ENCODE results near the gene NDUFA1.
A peak's percentile ranks its signal among the peaks of the same experiment; 100 is the strongest.
"Not testable (repeated sequence)": the region's sequence is repeated elsewhere in the genome, so short reads cannot be mapped to it uniquely, and the experiment has no call there.

The NDUFA1 gene

DNA sequence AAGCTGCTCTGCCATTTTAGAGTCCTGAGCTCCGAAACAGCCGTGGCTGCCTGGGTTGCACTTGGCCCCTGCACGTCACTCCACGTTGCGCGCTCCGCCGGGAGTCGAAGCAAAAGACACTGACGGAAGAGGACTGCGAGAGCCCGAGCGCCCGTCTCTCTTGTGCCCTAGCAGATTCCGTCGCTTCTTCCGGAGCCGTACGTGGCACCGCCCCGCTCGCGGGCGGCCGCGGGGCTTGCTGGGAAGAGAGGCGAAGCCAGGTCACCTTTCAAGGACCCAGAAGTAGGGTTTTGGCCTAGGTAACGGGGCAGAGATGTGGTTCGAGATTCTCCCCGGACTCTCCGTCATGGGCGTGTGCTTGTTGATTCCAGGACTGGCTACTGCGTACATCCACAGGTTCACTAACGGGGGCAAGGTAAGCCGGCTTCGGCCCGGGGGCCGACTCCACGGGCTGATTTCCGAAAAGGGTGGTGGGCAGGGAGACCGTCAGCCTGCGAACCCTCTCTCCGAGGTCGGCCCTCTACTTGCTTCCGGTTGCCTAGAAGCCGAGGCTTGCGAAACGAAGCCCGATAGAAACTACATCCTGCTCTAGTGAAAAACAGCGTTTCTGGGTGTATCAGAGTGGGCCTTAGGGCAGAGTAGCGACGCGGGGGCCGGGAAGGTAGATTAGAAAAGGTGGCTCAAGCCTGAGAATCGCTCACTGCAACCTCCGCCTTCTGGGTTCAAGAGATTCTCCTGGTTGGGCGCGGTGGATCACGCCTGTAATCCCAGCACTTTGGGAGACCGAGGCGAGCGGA lies at the start of gene NDUFA1, which contains the start of gene RNF113A:
Gene NDUFA1, plus strand, starts transcription at position 234 of the 797 bp plus-strand sequence. Its CDS starts 80 bp downstream, at position 314.
Gene RNF113A, minus strand, starts transcription at position 135 of the 797 bp plus-strand sequence. Its CDS starts 120 bp downstream, at position 15.
- peak within 1 kb of the TSS; percentile 97 for H3K27ac ChIP-seq (ENCODE audit: low read length)
- H3K36me3 ChIP-seq (ENCODE audit: control insufficient read depth in 1 of 2, insufficient read depth in 2 of 2, low read length in 2 of 2) = no peaks in the 10 kb centered on the region
- peak within 1 kb of the TSS; percentile 69 to 93 for H3K4me3 ChIP-seq (ENCODE audit: low read depth in 1 of 2, low read length in 2 of 2)
- H3K27me3 ChIP-seq (ENCODE audit: low read depth, low read length) = no peaks in the 10 kb centered on the region
- peaks cover 0 to 8% of the 10 kb centered on the region in 2 donors for H3K4me1 ChIP-seq (ENCODE audit: control insufficient read depth in 1 of 2, insufficient read depth in 2 of 2, low read length in 2 of 2)
- H3K9me3 ChIP-seq (ENCODE audit: control insufficient read depth in 1 of 2, low read length in 2 of 2) = no peaks in the 10 kb centered on the region

DNA sequence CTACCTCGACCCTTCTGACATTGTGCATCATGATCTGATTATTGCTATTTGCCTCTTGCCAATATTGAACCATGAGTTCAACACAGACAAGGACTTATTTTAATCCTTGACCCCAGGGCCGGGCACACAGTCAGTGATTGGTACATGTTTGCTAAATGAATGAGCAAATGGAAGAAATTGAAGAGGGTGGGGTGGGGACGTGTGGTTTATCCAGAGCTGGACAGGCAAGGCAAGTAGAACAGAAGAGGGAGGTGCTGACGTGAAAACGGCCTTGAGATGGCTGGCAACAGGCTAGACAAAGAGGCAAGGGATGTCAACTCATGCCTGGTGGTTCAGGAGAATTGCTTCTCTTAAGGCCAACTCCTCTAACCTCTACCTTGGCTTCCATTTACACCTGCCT lies 47.4 kb upstream of the NDUFA1 start:
- not testable (repeated sequence) for H3K36me3 ChIP-seq (ENCODE audit: control insufficient read depth in 1 of 2, insufficient read depth in 2 of 2, low read length in 2 of 2)

DNA sequence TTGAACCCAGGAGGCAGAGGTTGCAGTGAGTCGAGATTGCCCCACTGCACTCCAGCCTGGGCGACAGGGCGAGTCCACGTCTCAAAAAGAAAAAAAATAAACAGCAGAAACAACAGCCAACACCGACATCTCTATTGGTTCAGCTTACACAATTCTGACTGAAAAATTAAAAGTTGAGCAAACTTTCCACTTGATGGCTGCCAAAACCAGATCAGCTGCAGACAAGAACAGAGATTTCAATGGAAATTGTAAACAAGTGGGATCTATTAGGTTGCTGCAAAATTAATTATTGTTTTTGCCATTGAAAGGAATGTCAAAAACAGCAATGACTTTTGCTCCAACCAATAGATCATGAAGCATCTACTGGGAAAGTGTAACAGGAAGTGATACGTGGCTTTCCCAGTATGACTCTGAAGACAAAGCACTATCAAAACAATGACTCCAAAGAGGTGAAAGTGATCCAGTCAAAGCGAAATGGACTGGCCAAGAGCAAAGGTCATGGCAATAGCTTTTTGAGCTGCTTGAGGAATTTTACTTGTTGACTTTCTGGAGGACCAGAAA lies 45.2 kb upstream of the NDUFA1 start:
- Histone ChIP-seq H3K9me3 (ENCODE audit: control insufficient read depth in 1 of 2, low read length in 2 of 2) (no peaks in the 10 kb centered on the region), H3K4me3 (ENCODE audit: low read depth in 1 of 2, low read length in 2 of 2) (no peak overlapping the region), H3K4me1 (ENCODE audit: control insufficient read depth in 1 of 2, insufficient read depth in 2 of 2, low read length in 2 of 2) (no peaks in the 10 kb centered on the region), H3K27me3 (ENCODE audit: low read depth, low read length) (no peaks in the 10 kb centered on the region), H3K27ac (ENCODE audit: low read length) (no peak overlapping the region), H3K36me3 (ENCODE audit: control insufficient read depth in 1 of 2, insufficient read depth in 2 of 2, low read length in 2 of 2) (no peaks in the 10 kb centered on the region)

More for the DNA sequence above, 47.4 kb upstream of the NDUFA1 start:
- not testable (repeated sequence) for H3K27ac ChIP-seq (ENCODE audit: low read length); H3K4me3 ChIP-seq (ENCODE audit: low read depth in 1 of 2, low read length in 2 of 2); H3K27me3 ChIP-seq (ENCODE audit: low read depth, low read length); H3K4me1 ChIP-seq (ENCODE audit: control insufficient read depth in 1 of 2, insufficient read depth in 2 of 2, low read length in 2 of 2); H3K9me3 ChIP-seq (ENCODE audit: control insufficient read depth in 1 of 2, low read length in 2 of 2)

DNA sequence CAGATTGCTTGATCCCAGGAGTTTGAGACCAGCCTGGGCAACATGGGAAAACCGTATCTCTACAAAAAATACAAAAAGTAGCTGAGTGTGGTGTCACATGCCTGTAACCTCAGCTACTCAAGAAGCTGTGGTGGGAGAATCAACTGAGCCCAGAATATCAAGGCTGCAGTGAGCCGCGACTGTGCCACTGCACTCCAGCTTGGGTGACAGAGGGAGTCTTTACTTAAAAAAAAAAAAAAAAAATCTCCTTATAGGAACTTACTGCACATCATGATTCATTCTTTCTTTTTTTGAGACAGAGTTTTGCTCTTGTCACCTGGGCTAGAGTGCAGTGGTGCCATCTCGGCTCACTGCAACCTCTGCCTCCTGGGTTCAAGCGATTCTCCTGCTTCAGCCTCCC lies 43.2 kb upstream of the NDUFA1 start:
- no peaks in the 10 kb centered on the region for H3K36me3 ChIP-seq (ENCODE audit: control insufficient read depth in 1 of 2, insufficient read depth in 2 of 2, low read length in 2 of 2)
- H3K27me3 ChIP-seq (ENCODE audit: low read depth, low read length) = no peaks in the 10 kb centered on the region
- H3K4me3 ChIP-seq (ENCODE audit: low read depth in 1 of 2, low read length in 2 of 2) = no peak overlapping the region
- H3K27ac ChIP-seq (ENCODE audit: low read length) = no peak overlapping the region
- H3K4me1 ChIP-seq (ENCODE audit: control insufficient read depth in 1 of 2, insufficient read depth in 2 of 2, low read length in 2 of 2) = no peaks in the 10 kb centered on the region
- no peaks in the 10 kb centered on the region for H3K9me3 ChIP-seq (ENCODE audit: control insufficient read depth in 1 of 2, low read length in 2 of 2)

DNA sequence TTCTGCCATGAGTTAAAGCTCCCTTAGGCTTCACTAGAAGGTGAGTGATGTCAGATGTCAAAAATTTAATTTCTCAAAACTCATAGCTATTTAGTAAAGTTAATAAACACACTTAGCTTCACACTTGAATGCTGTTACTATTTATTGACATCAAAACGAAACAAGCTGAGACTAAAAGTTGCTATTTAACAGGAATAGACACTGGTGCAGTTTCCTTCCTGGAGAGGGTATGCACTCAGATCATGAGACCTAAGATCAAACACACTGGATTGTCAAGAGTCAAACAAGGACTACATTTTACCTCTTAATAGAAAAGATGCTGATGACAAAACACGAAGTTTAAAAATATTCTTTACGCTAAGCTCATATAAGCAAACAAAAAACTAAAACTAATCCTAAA lies 37.7 kb upstream of the NDUFA1 start:
- Histone ChIP-seq H3K27me3 (ENCODE audit: low read depth, low read length) (no peaks in the 10 kb centered on the region), H3K4me1 (ENCODE audit: control insufficient read depth in 1 of 2, insufficient read depth in 2 of 2, low read length in 2 of 2) (no peaks in the 10 kb centered on the region), H3K36me3 (ENCODE audit: control insufficient read depth in 1 of 2, insufficient read depth in 2 of 2, low read length in 2 of 2) (peaks cover 9 to 23% of the 10 kb centered on the region in 2 donors), H3K9me3 (ENCODE audit: control insufficient read depth in 1 of 2, low read length in 2 of 2) (no peaks in the 10 kb centered on the region), H3K4me3 (ENCODE audit: low read depth in 1 of 2, low read length in 2 of 2) (no peak overlapping the region), H3K27ac (ENCODE audit: low read length) (no peak overlapping the region)

DNA sequence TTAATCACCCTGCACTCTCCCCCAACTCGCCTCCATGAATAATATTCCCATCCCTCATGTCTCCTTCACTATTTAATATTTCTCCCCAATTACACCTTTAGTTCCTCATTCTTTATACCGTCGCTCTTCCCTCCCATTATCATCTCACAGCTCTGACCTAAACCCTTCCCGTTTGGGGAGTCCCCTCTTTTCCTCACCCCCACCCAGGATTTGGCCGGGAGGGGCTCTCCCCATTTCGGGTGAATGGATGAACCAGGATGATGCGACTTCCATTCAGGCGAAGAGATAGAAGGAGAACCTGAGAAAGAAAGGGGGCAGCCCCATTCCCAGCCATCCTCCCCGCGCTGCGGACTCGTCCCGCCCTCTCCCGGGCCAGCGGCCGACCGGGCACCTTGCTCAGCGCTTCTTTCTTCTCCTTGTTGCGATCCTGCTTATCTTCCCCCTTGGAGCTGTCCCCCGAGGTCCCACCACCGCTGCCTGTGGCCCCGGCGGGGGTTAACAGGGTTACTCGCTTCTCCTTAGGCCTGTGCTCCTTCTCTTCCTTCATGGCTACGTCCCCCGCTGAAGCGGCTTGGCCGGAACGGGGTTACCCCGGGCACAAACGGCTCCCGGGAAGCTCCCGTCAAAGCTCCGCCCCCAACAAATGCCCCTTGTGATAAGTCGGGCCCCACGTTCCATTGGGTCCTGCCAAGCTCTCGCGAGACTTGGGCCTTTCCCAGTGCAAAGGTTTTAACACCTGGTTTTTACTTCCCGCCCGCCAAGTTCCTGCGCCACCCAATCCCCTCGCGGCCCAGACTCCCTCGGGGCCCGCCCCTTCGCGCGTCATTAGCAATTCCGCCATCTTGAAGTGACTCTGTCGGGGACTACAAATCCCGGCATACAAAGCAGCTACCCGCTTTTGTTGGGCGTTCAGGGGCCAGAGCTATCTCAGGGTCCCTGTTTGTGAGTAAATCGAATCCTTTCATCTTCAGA lies 19.0 kb upstream of the NDUFA1 start, which contains the start of gene UPF3B:
Gene UPF3B, minus strand, starts transcription at position 582 of the 972 bp plus-strand sequence. Its CDS starts 35 bp downstream, at position 547.
- Histone ChIP-seq H3K9me3 (ENCODE audit: control insufficient read depth in 1 of 2, low read length in 2 of 2) (no peaks in the 10 kb centered on the region), H3K27ac (ENCODE audit: low read length) (peak within 1 kb of the TSS; percentile 79)

DNA sequence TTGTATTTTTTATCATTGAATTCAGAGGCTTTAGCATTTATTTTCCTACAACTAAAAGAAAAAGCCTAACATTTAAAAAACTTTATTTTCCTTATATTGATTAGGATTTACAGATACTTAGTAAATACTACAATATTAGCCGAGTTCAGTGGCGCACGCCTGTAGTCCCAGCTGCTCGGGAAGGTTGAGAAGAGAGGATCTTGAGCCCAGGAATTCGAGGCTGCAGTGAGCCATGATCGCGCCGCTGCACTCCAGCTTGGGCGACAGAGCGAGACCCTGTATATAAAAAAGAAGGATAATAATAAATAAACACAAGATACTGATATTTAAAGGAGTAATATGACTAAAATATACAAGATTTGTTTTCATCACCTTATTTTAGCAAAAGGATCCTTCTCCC lies 18.2 kb upstream of the NDUFA1 start:
- H3K36me3 ChIP-seq (ENCODE audit: control insufficient read depth in 1 of 2, insufficient read depth in 2 of 2, low read length in 2 of 2) = no peaks in the 10 kb centered on the region
- no peaks in the 10 kb centered on the region for H3K27me3 ChIP-seq (ENCODE audit: low read depth, low read length)
- peaks cover 0 to 5% of the 10 kb centered on the region in 2 donors for H3K4me1 ChIP-seq (ENCODE audit: control insufficient read depth in 1 of 2, insufficient read depth in 2 of 2, low read length in 2 of 2)
- H3K9me3 ChIP-seq (ENCODE audit: control insufficient read depth in 1 of 2, low read length in 2 of 2) = no peaks in the 10 kb centered on the region
- peak overlapping the region; percentile 74 to 81 for H3K4me3 ChIP-seq (ENCODE audit: low read depth in 1 of 2, low read length in 2 of 2)
- H3K27ac ChIP-seq (ENCODE audit: low read length) = peak overlapping the region; percentile 43

More for the DNA sequence above, 19.0 kb upstream of the NDUFA1 start, which contains the start of gene UPF3B:
- Histone ChIP-seq H3K4me3 (ENCODE audit: low read depth in 1 of 2, low read length in 2 of 2) (peak within 1 kb of the TSS; percentile 74 to 81), H3K4me1 (ENCODE audit: control insufficient read depth in 1 of 2, insufficient read depth in 2 of 2, low read length in 2 of 2) (peaks cover 0 to 5% of the 10 kb centered on the region in 2 donors), H3K27me3 (ENCODE audit: low read depth, low read length) (no peaks in the 10 kb centered on the region), H3K36me3 (ENCODE audit: control insufficient read depth in 1 of 2, insufficient read depth in 2 of 2, low read length in 2 of 2) (no peaks in the 10 kb centered on the region)

DNA sequence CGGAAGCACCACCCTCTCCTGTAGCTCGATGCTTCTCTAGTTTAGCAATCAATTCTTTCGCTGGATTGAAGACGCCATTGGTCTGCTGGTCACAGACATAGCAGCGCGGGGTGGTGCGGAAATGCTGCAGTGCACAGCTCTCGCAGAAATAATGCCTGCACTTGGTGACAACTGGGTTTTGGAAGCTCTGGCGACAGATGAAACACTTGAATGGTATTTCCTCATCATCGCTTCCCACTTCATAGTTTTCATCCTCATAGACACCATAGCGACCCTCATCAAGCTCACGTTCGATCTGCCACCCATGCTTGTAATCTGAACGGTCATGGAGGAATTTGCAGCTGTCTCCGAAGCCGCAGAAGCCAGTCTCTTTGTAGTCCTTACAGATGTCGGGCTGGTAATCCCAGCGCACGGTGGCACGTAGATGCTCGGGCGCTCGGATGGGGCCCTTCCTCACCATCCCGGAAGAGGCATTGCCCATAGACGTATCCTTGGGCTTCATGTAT lies 953 bp upstream of the NDUFA1 start:
- peak overlapping the region; percentile 69 to 93 for H3K4me3 ChIP-seq (ENCODE audit: low read depth in 1 of 2, low read length in 2 of 2)
- no peaks in the 10 kb centered on the region for H3K36me3 ChIP-seq (ENCODE audit: control insufficient read depth in 1 of 2, insufficient read depth in 2 of 2, low read length in 2 of 2)
- no peaks in the 10 kb centered on the region for H3K9me3 ChIP-seq (ENCODE audit: control insufficient read depth in 1 of 2, low read length in 2 of 2)
- H3K27ac ChIP-seq (ENCODE audit: low read length) = peak overlapping the region; percentile 97
- peaks cover 0 to 8% of the 10 kb centered on the region in 2 donors for H3K4me1 ChIP-seq (ENCODE audit: control insufficient read depth in 1 of 2, insufficient read depth in 2 of 2, low read length in 2 of 2)
- no peaks in the 10 kb centered on the region for H3K27me3 ChIP-seq (ENCODE audit: low read depth, low read length)

DNA sequence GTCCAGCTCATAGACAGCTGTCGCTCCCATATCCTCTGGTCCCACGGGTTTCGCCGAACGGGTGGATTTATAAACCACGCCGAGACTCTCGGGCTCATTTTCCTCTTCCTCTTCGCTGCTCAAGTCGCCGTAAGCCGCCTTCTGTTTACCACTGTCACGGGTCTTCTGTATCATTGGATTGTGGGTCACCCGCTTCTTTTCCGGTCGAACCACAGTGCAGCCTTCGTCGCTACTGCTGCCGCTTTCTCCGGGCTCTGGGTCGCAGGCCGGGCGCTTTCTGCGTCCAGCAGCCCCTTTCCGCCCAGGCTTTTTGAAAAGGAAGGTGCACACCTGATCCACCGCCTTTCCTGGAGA lies 410 bp upstream of the NDUFA1 start:
- Histone ChIP-seq H3K27ac (ENCODE audit: low read length) (peak overlapping the region; percentile 97), H3K4me1 (ENCODE audit: control insufficient read depth in 1 of 2, insufficient read depth in 2 of 2, low read length in 2 of 2) (peaks cover 0 to 8% of the 10 kb centered on the region in 2 donors)

DNA sequence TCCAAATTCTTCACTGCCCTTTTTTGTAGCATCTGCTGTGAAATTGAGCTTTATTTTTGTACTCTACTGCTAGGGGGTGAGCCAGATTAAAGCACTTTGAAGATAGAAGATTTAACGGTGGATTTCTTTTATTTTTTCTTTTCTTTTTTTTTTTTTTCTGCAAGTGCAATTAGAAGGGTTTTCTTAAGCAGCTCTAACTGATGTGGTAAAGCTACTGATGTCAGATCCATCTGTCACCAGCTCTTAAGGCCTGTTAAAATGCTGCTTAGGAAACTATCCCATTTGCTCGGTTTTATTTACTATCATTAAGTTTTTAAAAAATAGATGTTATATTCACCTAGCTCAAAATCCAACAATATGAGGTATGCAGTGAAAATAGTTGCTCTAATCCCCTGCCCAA lies 7.1 kb downstream of the NDUFA1 start:
- H3K36me3 ChIP-seq (ENCODE audit: control insufficient read depth in 1 of 2, insufficient read depth in 2 of 2, low read length in 2 of 2) = peaks cover 0 to 3% of the 10 kb centered on the region in 2 donors
- H3K9me3 ChIP-seq (ENCODE audit: control insufficient read depth in 1 of 2, low read length in 2 of 2) = no peaks in the 10 kb centered on the region
- H3K4me1 ChIP-seq (ENCODE audit: control insufficient read depth in 1 of 2, insufficient read depth in 2 of 2, low read length in 2 of 2) = no peaks in the 10 kb centered on the region
- no peak overlapping the region for H3K27ac ChIP-seq (ENCODE audit: low read length)
- no peak overlapping the region for H3K4me3 ChIP-seq (ENCODE audit: low read depth in 1 of 2, low read length in 2 of 2)
- no peaks in the 10 kb centered on the region for H3K27me3 ChIP-seq (ENCODE audit: low read depth, low read length)

More for the DNA sequence above, 410 bp upstream of the NDUFA1 start:
- Histone ChIP-seq H3K4me3 (ENCODE audit: low read depth in 1 of 2, low read length in 2 of 2) (peak overlapping the region; percentile 69 to 93), H3K36me3 (ENCODE audit: control insufficient read depth in 1 of 2, insufficient read depth in 2 of 2, low read length in 2 of 2) (no peaks in the 10 kb centered on the region), H3K27me3 (ENCODE audit: low read depth, low read length) (no peaks in the 10 kb centered on the region), H3K9me3 (ENCODE audit: control insufficient read depth in 1 of 2, low read length in 2 of 2) (no peaks in the 10 kb centered on the region)
